ENCODE data around the gene CHD9.
"Not testable (repeated sequence)": the region's sequence is repeated elsewhere in the genome, so short reads cannot be mapped to it uniquely, and the experiment has no call there.

The CHD9 gene

GRCh38 chr16:53232826-53233529 lies 178.2 kb downstream of the CHD9 start:
- H3K4me3 ChIP-seq (ENCODE audit: low read length): no peak overlapping the region
- no peaks in the 10 kb centered on the region for H3K9me3 ChIP-seq (ENCODE audit: low read length)
- H3K4me1 ChIP-seq (ENCODE audit: insufficient read depth, low read length): no peaks in the 10 kb centered on the region
- H2AFZ ChIP-seq (ENCODE audit: low read depth, low read length): no peak overlapping the region
- no peaks in the 10 kb centered on the region for H3K27me3 ChIP-seq (ENCODE audit: insufficient read depth, low read length)
- peaks cover 95% of the 10 kb centered on the region for H3K36me3 ChIP-seq (ENCODE audit: insufficient read depth, low read length)

GRCh38 chr16:53234836-53235235 lies 180.0 kb downstream of the CHD9 start:
- Histone ChIP-seq H3K27me3 (ENCODE audit: insufficient read depth, low read length) (no peaks in the 10 kb centered on the region), H3K4me3 (ENCODE audit: low read length) (no peak overlapping the region), H2AFZ (ENCODE audit: low read depth, low read length) (no peak overlapping the region), H3K4me1 (ENCODE audit: insufficient read depth, low read length) (no peaks in the 10 kb centered on the region), H3K36me3 (ENCODE audit: insufficient read depth, low read length) (peaks cover 96% of the 10 kb centered on the region), H3K9me3 (ENCODE audit: low read length) (no peaks in the 10 kb centered on the region)

GRCh38 chr16:53235851-53236250 lies 181.1 kb downstream of the CHD9 start:
- Histone ChIP-seq H3K4me1 (ENCODE audit: insufficient read depth, low read length) (no peaks in the 10 kb centered on the region), H3K4me3 (ENCODE audit: low read length) (no peak overlapping the region), H3K27me3 (ENCODE audit: insufficient read depth, low read length) (no peaks in the 10 kb centered on the region), H3K36me3 (ENCODE audit: insufficient read depth, low read length) (peaks cover 94% of the 10 kb centered on the region), H2AFZ (ENCODE audit: low read depth, low read length) (no peak overlapping the region), H3K9me3 (ENCODE audit: low read length) (no peaks in the 10 kb centered on the region)

- Histone ChIP-seq H3K4me1 (ENCODE audit: insufficient read depth, low read length) (no peaks in the 10 kb centered on the region), H3K4me3 (ENCODE audit: low read length) (no peak overlapping the region), H3K9me3 (ENCODE audit: low read length) (no peaks in the 10 kb centered on the region), H3K27me3 (ENCODE audit: insufficient read depth, low read length) (no peaks in the 10 kb centered on the region), H3K36me3 (ENCODE audit: insufficient read depth, low read length) (peaks cover 86% of the 10 kb centered on the region), H2AFZ (ENCODE audit: low read depth, low read length) (no peak overlapping the region)
Observed at GRCh38 chr16:53249331-53249730, 194.5 kb downstream of the CHD9 start.

- H3K4me1 ChIP-seq (ENCODE audit: insufficient read depth, low read length): no peaks in the 10 kb centered on the region
- H2AFZ ChIP-seq (ENCODE audit: low read depth, low read length): no peak overlapping the region
- H3K36me3 ChIP-seq (ENCODE audit: insufficient read depth, low read length): peaks cover 93% of the 10 kb centered on the region
- peaks cover 11% of the 10 kb centered on the region for H3K9me3 ChIP-seq (ENCODE audit: low read length)
- H3K27me3 ChIP-seq (ENCODE audit: insufficient read depth, low read length): no peaks in the 10 kb centered on the region
- no peak overlapping the region for H3K4me3 ChIP-seq (ENCODE audit: low read length)
Observed at GRCh38 chr16:53257001-53257400, 202.2 kb downstream of the CHD9 start.

GRCh38 chr16:53258809-53259208 lies 204.0 kb downstream of the CHD9 start:
- Histone ChIP-seq H3K4me3 (ENCODE audit: low read length) (no peak overlapping the region), H2AFZ (ENCODE audit: low read depth, low read length) (no peak overlapping the region), H3K9me3 (ENCODE audit: low read length) (peaks cover 11% of the 10 kb centered on the region), H3K4me1 (ENCODE audit: insufficient read depth, low read length) (no peaks in the 10 kb centered on the region), H3K27me3 (ENCODE audit: insufficient read depth, low read length) (no peaks in the 10 kb centered on the region), H3K36me3 (ENCODE audit: insufficient read depth, low read length) (peaks cover 93% of the 10 kb centered on the region)

GRCh38 chr16:53261276-53261675 lies 206.5 kb downstream of the CHD9 start:
- H3K36me3 ChIP-seq (ENCODE audit: insufficient read depth, low read length): peaks cover 93% of the 10 kb centered on the region

GRCh38 chr16:53262645-53263044 lies 207.9 kb downstream of the CHD9 start:
- Histone ChIP-seq H2AFZ (ENCODE audit: low read depth, low read length) (no peak overlapping the region), H3K36me3 (ENCODE audit: insufficient read depth, low read length) (peaks cover 91% of the 10 kb centered on the region), H3K4me1 (ENCODE audit: insufficient read depth, low read length) (no peaks in the 10 kb centered on the region), H3K27me3 (ENCODE audit: insufficient read depth, low read length) (no peaks in the 10 kb centered on the region), H3K4me3 (ENCODE audit: low read length) (no peak overlapping the region), H3K9me3 (ENCODE audit: low read length) (peaks cover 11% of the 10 kb centered on the region)

More at GRCh38 chr16:53261276-53261675, 206.5 kb downstream of the CHD9 start:
- Histone ChIP-seq H3K4me3 (ENCODE audit: low read length) (no peak overlapping the region), H2AFZ (ENCODE audit: low read depth, low read length) (no peak overlapping the region), H3K27me3 (ENCODE audit: insufficient read depth, low read length) (no peaks in the 10 kb centered on the region), H3K4me1 (ENCODE audit: insufficient read depth, low read length) (no peaks in the 10 kb centered on the region), H3K9me3 (ENCODE audit: low read length) (peaks cover 11% of the 10 kb centered on the region)

- Histone ChIP-seq H2AFZ (ENCODE audit: low read depth, low read length) (no peak overlapping the region), H3K4me3 (ENCODE audit: low read length) (no peak overlapping the region), H3K9me3 (ENCODE audit: low read length) (no peaks in the 10 kb centered on the region), H3K27me3 (ENCODE audit: insufficient read depth, low read length) (no peaks in the 10 kb centered on the region), H3K4me1 (ENCODE audit: insufficient read depth, low read length) (no peaks in the 10 kb centered on the region), H3K36me3 (ENCODE audit: insufficient read depth, low read length) (peaks cover 88% of the 10 kb centered on the region)
Observed at GRCh38 chr16:53266156-53266555, 211.4 kb downstream of the CHD9 start.

GRCh38 chr16:53278498-53278897 lies 223.7 kb downstream of the CHD9 start:
- H3K27me3 ChIP-seq (ENCODE audit: insufficient read depth, low read length); H3K9me3 ChIP-seq (ENCODE audit: low read length); H3K4me3 ChIP-seq (ENCODE audit: low read length); H2AFZ ChIP-seq (ENCODE audit: low read depth, low read length); H3K4me1 ChIP-seq (ENCODE audit: insufficient read depth, low read length): not testable (repeated sequence)
- peaks cover 85% of the 10 kb centered on the region for H3K36me3 ChIP-seq (ENCODE audit: insufficient read depth, low read length)

GRCh38 chr16:53281280-53281679 lies 226.5 kb downstream of the CHD9 start:
- Histone ChIP-seq H3K9me3 (ENCODE audit: low read length) (no peaks in the 10 kb centered on the region), H3K4me1 (ENCODE audit: insufficient read depth, low read length) (no peaks in the 10 kb centered on the region), H3K27me3 (ENCODE audit: insufficient read depth, low read length) (no peaks in the 10 kb centered on the region), H2AFZ (ENCODE audit: low read depth, low read length) (no peak overlapping the region), H3K36me3 (ENCODE audit: insufficient read depth, low read length) (peaks cover 75% of the 10 kb centered on the region), H3K4me3 (ENCODE audit: low read length) (no peak overlapping the region)

- H3K27me3 ChIP-seq (ENCODE audit: insufficient read depth, low read length): no peaks in the 10 kb centered on the region
- no peaks in the 10 kb centered on the region for H3K4me1 ChIP-seq (ENCODE audit: insufficient read depth, low read length)
- H3K4me3 ChIP-seq (ENCODE audit: low read length): no peak overlapping the region
- no peak overlapping the region for H2AFZ ChIP-seq (ENCODE audit: low read depth, low read length)
- peaks cover 75% of the 10 kb centered on the region for H3K36me3 ChIP-seq (ENCODE audit: insufficient read depth, low read length)
- H3K9me3 ChIP-seq (ENCODE audit: low read length): no peaks in the 10 kb centered on the region
Observed at GRCh38 chr16:53281859-53282258, 227.1 kb downstream of the CHD9 start.

- Histone ChIP-seq H3K27me3 (ENCODE audit: insufficient read depth, low read length) (no peaks in the 10 kb centered on the region), H3K4me1 (ENCODE audit: insufficient read depth, low read length) (no peaks in the 10 kb centered on the region), H3K36me3 (ENCODE audit: insufficient read depth, low read length) (peaks cover 75% of the 10 kb centered on the region), H2AFZ (ENCODE audit: low read depth, low read length) (no peak overlapping the region), H3K4me3 (ENCODE audit: low read length) (no peak overlapping the region), H3K9me3 (ENCODE audit: low read length) (no peaks in the 10 kb centered on the region)
Observed at GRCh38 chr16:53282328-53282727, 227.5 kb downstream of the CHD9 start.
